Lower leg skin (tissue), 4 donors: ENCODE results near the gene GPR21. TPM values are rescaled to one million over a fixed set of nuclear protein-coding genes. Genes with fewer than 3 reads are reported as not detected.

Experiments used
- DNase-seq, 2 donors: peaks; one replicate each; pipeline ENCODE4 v3.0.0-alpha.2; 2019; ENCODE audit warnings: low spot score in 2 of 2
- H3K4me3 ChIP-seq: fragments of 200-600 bp; sonication (generic); 2 replicates; pipeline ENCODE4 v1.5.1; 2017; ENCODE audit warnings: mild to moderate bottlenecking, low read depth; ENCODE audit not compliant: poor library complexity, severe bottlenecking
- POLR2A ChIP-seq, 2 donors: fragments of 450-650 bp; IDR thresholded peaks; one replicate each; pipeline ENCODE4 v1.6.1; 2016 to 2017; ENCODE audit warnings: antibody characterized with exemption in 2 of 2, mild to moderate bottlenecking in 1 of 2, moderate library complexity in 1 of 2
- WGBS, 2 donors: methylation state at CpG; one replicate each; pipeline ENCODE4 v1.1.5; 2018; 5-methylcytosine and 5-hydroxymethylcytosine counted together
- intact Hi-C: fragments of 100-400 bp; cut with DNase I; formaldehyde crosslinking; loops from one replicate; pipeline ENCODE4 v1.15.0; 2023; ENCODE audit warnings: low total_unique reads
- total RNA-seq, 4 donors: library from RNA; depleted of rRNA; stranded (reverse); fragments of >200 nt; gene quantifications; one replicate each; pipeline ENCODE4 v1.1.0, GENCODE V29; 2016
- TF ChIP-seq, protein P1 (sequence below), 3 donors: fragments of 450-650 bp; IDR thresholded peaks; one replicate each; pipeline ENCODE4 v1.5.1; 2016; ENCODE audit warnings: antibody characterized with exemption in 3 of 3, mild to moderate bottlenecking in 3 of 3, moderate library complexity in 2 of 3

Gene GPR21
- total RNA-seq, 4 donors from 2014 or later: 1.3 to 2.7 TPM; not detected in 2

DNA sequence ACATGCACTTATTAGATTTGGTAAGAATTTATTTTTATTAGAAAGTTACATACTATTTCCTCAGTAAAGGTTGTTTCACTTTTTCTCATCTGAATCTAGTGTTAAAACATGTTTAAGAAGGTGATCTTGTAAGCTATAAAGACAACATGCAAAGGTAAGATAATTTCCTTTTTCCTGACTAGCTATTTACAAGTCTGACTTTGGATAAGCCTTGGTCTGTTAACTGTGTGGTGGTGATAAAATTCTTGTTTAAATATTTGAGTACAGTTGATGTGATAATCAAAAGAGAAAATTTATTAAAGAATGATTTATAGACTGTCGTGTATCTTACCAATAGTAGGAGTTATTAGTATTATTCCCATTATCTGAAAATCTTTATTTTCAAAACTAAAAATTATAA is 36.9 kb upstream of the GPR21 start:
- WGBS, 2 donors: 91 to 95% methylated on average over 1 of the region's 1 CpG
- H3K4me3 ChIP-seq: no peak overlapping the region
- TF ChIP-seq, protein P1, sequence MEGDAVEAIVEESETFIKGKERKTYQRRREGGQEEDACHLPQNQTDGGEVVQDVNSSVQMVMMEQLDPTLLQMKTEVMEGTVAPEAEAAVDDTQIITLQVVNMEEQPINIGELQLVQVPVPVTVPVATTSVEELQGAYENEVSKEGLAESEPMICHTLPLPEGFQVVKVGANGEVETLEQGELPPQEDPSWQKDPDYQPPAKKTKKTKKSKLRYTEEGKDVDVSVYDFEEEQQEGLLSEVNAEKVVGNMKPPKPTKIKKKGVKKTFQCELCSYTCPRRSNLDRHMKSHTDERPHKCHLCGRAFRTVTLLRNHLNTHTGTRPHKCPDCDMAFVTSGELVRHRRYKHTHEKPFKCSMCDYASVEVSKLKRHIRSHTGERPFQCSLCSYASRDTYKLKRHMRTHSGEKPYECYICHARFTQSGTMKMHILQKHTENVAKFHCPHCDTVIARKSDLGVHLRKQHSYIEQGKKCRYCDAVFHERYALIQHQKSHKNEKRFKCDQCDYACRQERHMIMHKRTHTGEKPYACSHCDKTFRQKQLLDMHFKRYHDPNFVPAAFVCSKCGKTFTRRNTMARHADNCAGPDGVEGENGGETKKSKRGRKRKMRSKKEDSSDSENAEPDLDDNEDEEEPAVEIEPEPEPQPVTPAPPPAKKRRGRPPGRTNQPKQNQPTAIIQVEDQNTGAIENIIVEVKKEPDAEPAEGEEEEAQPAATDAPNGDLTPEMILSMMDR (IDR thresholded peaks at IDR 0.05): no peak
- TF ChIP-seq POLR2A (IDR thresholded peaks at IDR 0.05): no peak
- intact Hi-C loops: no loop called here
- DNase-seq: no peak

DNA sequence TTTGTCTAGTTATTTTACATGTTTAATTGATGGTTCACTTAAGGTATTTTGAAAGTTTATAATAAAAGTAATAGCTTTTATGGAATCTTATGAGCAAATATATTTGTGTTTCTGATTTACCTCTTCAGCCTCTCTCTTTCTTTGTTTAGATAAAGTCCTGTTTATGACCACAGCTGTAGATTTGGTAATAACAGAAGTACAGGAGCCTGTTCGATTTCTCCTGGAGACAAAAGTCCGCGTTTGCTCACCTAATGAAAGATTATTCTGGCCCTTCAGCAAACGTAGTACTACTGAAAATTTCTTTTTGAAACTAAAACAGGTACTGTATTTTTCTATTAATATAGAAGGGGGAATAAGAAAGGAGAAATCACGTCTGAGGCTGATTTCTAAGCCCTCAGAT is 35.0 kb upstream of the GPR21 start:
- intact Hi-C loops: no loop called here
- TF ChIP-seq POLR2A (IDR thresholded peaks at IDR 0.05): no peak
- TF ChIP-seq, protein P1 (IDR thresholded peaks at IDR 0.05): no peak
- H3K4me3 ChIP-seq: no peak overlapping the region
- DNase-seq: no peak
- WGBS, 2 donors: 89 to 94% methylated on average over 5 of the region's 5 CpGs

DNA sequence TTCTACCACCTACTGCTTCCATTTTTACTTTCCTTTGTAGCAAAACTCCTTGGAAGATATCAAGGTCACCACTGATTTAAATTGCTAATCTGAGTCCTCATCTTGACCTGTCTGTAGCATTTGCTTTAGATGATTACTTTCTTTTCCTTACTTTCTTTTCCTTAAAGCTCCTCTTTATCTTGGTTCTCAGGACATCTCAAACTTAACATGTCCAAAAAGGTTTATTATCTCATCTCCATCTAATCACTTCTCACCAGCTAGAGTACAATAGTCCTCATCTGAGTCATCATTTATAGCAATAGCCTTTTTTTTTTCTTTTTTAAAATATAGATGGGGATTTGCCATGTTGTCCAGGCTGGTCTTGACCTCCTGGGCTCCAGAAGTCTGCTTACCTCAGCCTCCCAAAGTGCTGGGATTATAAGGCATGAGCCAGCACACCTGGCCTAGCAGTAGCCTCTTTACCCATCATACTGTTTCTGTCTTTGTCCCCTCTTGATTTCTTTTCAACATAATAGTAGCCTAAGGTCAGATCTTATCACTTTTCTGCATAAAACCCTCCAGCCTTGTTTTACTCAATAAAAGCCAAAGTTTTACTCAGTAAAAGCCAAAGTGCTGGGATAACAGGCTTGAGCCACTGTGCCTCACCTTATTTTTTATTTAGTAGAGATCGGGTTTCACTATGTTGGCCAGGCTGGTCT is 32.9 kb upstream of the GPR21 start:
- intact Hi-C loops: no loop called here
- WGBS, 2 donors: 93 to 97% methylated on average over 1 of the region's 1 CpG
- no peak for TF ChIP-seq POLR2A (IDR thresholded peaks at IDR 0.05)
- TF ChIP-seq, protein P1 (IDR thresholded peaks at IDR 0.05): no peak
- DNase-seq: no peak
- no peak overlapping the region for H3K4me3 ChIP-seq

DNA sequence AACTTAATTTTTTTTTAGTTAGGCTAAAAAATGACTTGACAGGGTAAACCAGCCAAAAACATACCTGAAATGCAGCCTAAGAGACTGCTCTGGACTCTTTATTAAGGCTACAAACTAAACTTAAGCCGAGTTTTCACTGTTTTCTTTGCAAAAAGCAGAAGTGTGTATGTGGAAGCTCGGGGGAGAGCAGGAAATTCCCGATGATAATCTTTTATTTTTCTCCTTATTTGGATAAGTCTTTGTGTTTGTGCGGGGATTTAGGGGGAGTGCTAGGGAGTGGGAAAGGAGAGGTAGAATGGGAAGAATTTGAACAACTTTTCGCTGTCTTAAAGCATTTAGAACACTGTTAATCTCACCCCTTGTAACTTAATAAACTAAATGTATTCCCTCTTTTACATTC is 30.7 kb upstream of the GPR21 start:
- intact Hi-C loops: no loop called here
- WGBS, 2 donors: 66 to 71% methylated on average over 5 of the region's 5 CpGs

DNA sequence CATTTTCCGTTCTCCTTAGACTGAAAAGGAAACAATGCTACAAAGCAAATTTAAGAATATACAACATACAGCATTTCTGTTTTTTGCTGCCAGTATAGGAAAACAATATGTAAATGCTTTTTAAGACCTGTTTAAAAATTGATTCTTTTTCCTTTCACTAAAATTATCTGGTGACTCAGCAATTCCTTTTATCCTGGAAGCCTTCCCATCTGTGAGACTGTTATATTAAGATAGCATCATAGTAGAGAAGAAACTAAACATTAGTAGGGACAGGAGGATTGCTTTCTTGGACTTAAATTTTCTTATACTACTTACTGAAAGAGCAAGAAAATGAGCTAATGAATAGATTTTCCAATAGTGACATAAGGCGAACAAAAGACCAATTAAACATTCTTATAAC is 30.0 kb upstream of the GPR21 start:
- WGBS, 2 donors: 44 to 93% methylated on average over 2 of the region's 2 CpGs
- DNase-seq: no peak
- TF ChIP-seq POLR2A (IDR thresholded peaks at IDR 0.05): no peak
- TF ChIP-seq, protein P1 (IDR thresholded peaks at IDR 0.05): no peak
- intact Hi-C loops: no loop called here
- H3K4me3 ChIP-seq: no peak overlapping the region

More for the DNA sequence above, 30.7 kb upstream of the GPR21 start:
- no peak for DNase-seq
- TF ChIP-seq, protein P1 (IDR thresholded peaks at IDR 0.05): no peak
- TF ChIP-seq POLR2A (IDR thresholded peaks at IDR 0.05): no peak
- H3K4me3 ChIP-seq: no peak overlapping the region

DNA sequence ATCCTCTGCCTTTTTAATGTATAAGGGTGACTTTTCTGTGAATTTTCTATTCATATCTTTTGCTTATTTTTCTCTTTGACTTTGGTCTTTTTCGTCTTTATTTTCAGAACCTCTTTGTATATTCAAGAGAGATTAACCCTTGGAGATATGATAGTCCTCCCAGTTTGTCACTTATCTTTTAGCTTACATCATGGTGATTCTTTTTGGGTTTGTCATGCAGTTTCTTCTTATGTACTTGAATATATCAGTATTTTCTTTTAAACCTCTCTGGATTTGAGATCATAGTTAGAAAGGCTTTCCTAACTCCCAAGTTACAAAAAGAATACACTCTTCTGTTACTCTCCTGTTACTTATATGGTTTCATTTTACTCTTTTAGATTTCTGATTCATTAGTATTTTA is 27.5 kb upstream of the GPR21 start:
- no peak for DNase-seq
- 85 to 92% methylated on average over 1 of the region's 1 CpG for WGBS, 2 donors
- H3K4me3 ChIP-seq: no peak overlapping the region
- intact Hi-C loops: no loop called here
- TF ChIP-seq, protein P1 (IDR thresholded peaks at IDR 0.05): no peak
- no peak for TF ChIP-seq POLR2A (IDR thresholded peaks at IDR 0.05)
